ENCODE measurements around the gene ADISSP. TPM values are rescaled to one million over a fixed set of nuclear protein-coding genes. Genes with fewer than 3 reads are reported as not detected.
"Not testable (repeated sequence)": the region's sequence is repeated elsewhere in the genome, so short reads cannot be mapped to it uniquely, and the experiment has no call there.

ADISSP gene
- polyA plus RNA-seq, 1 experiment, result 34.3 TPM

GRCh38 chr20:3795511-3796468, 28.2 kb upstream of the ADISSP start, which contains the start of gene CDC25B:
CDC25B (plus strand) TSS chr20:3796310; CDS start chr20:3796532, 222 bp downstream.
- H3K36me3 ChIP-seq (ENCODE audit: control insufficient read depth, insufficient read depth, low read length), result peaks cover 18% of the 10 kb centered on the region
- CTCF ChIA-PET, result interaction anchor here (0.8 to 2.9 kb wide), 7 partner anchors 9 to 24 kb away, joined by 3 to 28 read pairs (median 5); partner anchors contain the start of genes AP5S1, CENPB and SPEF1
- peak; percentile 47 for TF ChIP-seq CTCF (IDR thresholded peaks at IDR 0.05; ENCODE audit: insufficient read depth, low read depth, low read length)
- DNase-seq (ENCODE audit: low read depth), result peak; percentile 51
- POLR2A ChIA-PET, result interaction anchor here (0.5 to 0.6 kb wide), 2 partner anchors 9 to 117 kb away, joined by 3 read pairs; no protein-coding TSS in a partner anchor
- H3K27me3 ChIP-seq (ENCODE audit: control insufficient read depth, insufficient read depth, low read length), result no peaks in the 10 kb centered on the region
- peak within 1 kb of the TSS; percentile 68 for H3K4me3 ChIP-seq (ENCODE audit: low read depth, low read length)

GRCh38 chr20:3794701-3795420, 27.3 kb upstream of the ADISSP start:
- no peaks in the 10 kb centered on the region for H3K27me3 ChIP-seq (ENCODE audit: control insufficient read depth, insufficient read depth, low read length)
- ChIA-PET CTCF (interaction anchor here (2.6 to 2.9 kb wide), 2 partner anchors 8 to 25 kb away, joined by 10 to 28 read pairs; partner anchors contain the start of genes AP5S1 and CENPB), POLR2A (interaction anchor here (0.5 kb wide), 1 partner anchor 15 kb away, joined by 11 read pairs; no protein-coding TSS in a partner anchor)
- no peak for TF ChIP-seq CTCF (IDR thresholded peaks at IDR 0.05; ENCODE audit: insufficient read depth, low read depth, low read length)
- no peak for DNase-seq (ENCODE audit: low read depth)
- peaks cover 12% of the 10 kb centered on the region for H3K36me3 ChIP-seq (ENCODE audit: control insufficient read depth, insufficient read depth, low read length)
- peak overlapping the region; percentile 68 for H3K4me3 ChIP-seq (ENCODE audit: low read depth, low read length)

- POLR2A ChIA-PET; H3K4me3 ChIP-seq (ENCODE audit: low read depth, low read length); H3K36me3 ChIP-seq (ENCODE audit: control insufficient read depth, insufficient read depth, low read length); H3K27me3 ChIP-seq (ENCODE audit: control insufficient read depth, insufficient read depth, low read length); DNase-seq (ENCODE audit: low read depth): not testable (repeated sequence)
- CTCF ChIA-PET, result interaction anchor here (2.6 kb wide), 1 partner anchor 26 kb away, joined by 28 read pairs; the partner anchor contains the start of gene AP5S1
Measured at GRCh38 chr20:3794168-3794567, 26.6 kb upstream of the ADISSP start.

- DNase-seq (ENCODE audit: low read depth); H3K4me3 ChIP-seq (ENCODE audit: low read depth, low read length); POLR2A ChIA-PET; H3K27me3 ChIP-seq (ENCODE audit: control insufficient read depth, insufficient read depth, low read length); H3K36me3 ChIP-seq (ENCODE audit: control insufficient read depth, insufficient read depth, low read length): not testable (repeated sequence)
- CTCF ChIA-PET, result interaction anchor here (0.6 to 12.0 kb wide), 3 partner anchors 13 to 64 kb away, joined by 3 to 248 read pairs (median 3); partner anchors contain the start of gene AP5S1
Measured at GRCh38 chr20:3789201-3789600, 21.6 kb upstream of the ADISSP start.

GRCh38 chr20:3788685-3789155, 21.2 kb upstream of the ADISSP start:
- POLR2A ChIA-PET, result no interaction called here

More at GRCh38 chr20:3788685-3789155, 21.2 kb upstream of the ADISSP start:
- H3K36me3 ChIP-seq (ENCODE audit: control insufficient read depth, insufficient read depth, low read length), result peaks cover 2% of the 10 kb centered on the region; the same call in 1 of the 2 replicates
- DNase-seq (ENCODE audit: low read depth), result no peak
- CTCF ChIA-PET, result interaction anchor here (3.8 to 12.0 kb wide), 2 partner anchors 29 to 66 kb away, joined by 21 to 248 read pairs; partner anchors contain the start of gene AP5S1
- no peak overlapping the region for H3K4me3 ChIP-seq (ENCODE audit: low read depth, low read length)
- no peaks in the 10 kb centered on the region for H3K27me3 ChIP-seq (ENCODE audit: control insufficient read depth, insufficient read depth, low read length)
- no peak for TF ChIP-seq CTCF (IDR thresholded peaks at IDR 0.05; ENCODE audit: insufficient read depth, low read depth, low read length)

Measured in BJ (cell line).